ENCODE results near the gene TPM1. TPM values are rescaled to one million over a fixed set of nuclear protein-coding genes. Genes with fewer than 3 reads are reported as not detected.

The TPM1 gene
- total RNA-seq, 6 experiments from 2014 or later, result 1,264 to 1,620 (median 1,342) TPM

DNA sequence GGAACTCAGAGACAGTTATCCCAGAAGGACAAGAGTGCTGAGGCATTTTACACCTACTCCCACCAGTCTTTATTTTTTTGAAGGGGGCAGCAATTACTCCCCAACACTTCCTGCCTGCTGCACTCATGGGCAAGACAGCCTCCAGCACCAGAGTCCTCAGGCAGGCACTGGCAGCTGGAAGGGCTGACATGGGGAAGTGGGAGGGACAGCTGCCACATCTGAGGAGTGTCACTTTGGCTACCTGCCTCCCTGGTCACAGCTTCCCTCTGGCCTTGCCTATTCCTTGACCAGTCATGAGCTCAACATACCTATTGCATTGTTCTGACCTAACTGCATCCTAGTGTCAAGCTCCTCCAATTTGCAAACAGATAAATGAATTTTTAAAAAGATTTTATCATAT lies 68.9 kb downstream of the TPM1 start:
- TF ChIP-seq, protein P1, sequence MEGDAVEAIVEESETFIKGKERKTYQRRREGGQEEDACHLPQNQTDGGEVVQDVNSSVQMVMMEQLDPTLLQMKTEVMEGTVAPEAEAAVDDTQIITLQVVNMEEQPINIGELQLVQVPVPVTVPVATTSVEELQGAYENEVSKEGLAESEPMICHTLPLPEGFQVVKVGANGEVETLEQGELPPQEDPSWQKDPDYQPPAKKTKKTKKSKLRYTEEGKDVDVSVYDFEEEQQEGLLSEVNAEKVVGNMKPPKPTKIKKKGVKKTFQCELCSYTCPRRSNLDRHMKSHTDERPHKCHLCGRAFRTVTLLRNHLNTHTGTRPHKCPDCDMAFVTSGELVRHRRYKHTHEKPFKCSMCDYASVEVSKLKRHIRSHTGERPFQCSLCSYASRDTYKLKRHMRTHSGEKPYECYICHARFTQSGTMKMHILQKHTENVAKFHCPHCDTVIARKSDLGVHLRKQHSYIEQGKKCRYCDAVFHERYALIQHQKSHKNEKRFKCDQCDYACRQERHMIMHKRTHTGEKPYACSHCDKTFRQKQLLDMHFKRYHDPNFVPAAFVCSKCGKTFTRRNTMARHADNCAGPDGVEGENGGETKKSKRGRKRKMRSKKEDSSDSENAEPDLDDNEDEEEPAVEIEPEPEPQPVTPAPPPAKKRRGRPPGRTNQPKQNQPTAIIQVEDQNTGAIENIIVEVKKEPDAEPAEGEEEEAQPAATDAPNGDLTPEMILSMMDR (IDR thresholded peaks at IDR 0.05), result no peak
- H3K4me1 Mint-ChIP-seq (ENCODE audit: low read depth), result peaks cover 87% of the 10 kb centered on the region
- peaks cover 11% of the 10 kb centered on the region for H3K9me3 Mint-ChIP-seq
- H3K36me3 Mint-ChIP-seq (ENCODE audit: low read depth), result peaks cover 19% of the 10 kb centered on the region
- peaks cover 3% of the 10 kb centered on the region; the same call in 1 of the 2 replicates for H3K27me3 Mint-ChIP-seq (ENCODE audit: insufficient read depth)
- DNase-seq, result no peak
- no peak overlapping the region for H3K27ac Mint-ChIP-seq
- no peak overlapping the region for H3K4me3 Mint-ChIP-seq

DNA sequence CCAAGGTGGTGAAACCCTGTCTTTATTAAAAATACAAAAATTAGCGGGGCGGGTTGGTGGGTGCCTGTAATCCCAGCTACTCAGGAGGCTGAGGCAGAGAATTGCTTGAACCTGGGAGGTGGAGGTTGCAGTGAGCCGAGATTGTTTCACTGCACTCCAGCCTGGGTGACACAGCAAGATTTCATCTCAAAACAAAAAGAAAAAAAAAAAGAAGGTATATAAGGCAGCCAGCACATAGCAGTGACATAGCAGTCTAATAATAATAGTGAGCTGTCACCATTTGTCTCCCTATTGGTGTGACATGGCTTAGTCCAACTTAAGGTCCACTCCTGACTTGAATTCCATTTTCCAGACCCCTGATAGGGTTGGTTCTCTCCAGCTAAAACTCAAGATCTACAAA lies 70.3 kb downstream of the TPM1 start:
- peaks cover 75% of the 10 kb centered on the region for H3K4me1 Mint-ChIP-seq (ENCODE audit: low read depth)
- no peak overlapping the region for H3K4me3 Mint-ChIP-seq
- peak overlapping the region; percentile 3 for H3K27ac Mint-ChIP-seq
- DNase-seq, result no peak
- peaks cover 3% of the 10 kb centered on the region; the same call in 1 of the 2 replicates for H3K27me3 Mint-ChIP-seq (ENCODE audit: insufficient read depth)
- H3K9me3 Mint-ChIP-seq, result peaks cover 11% of the 10 kb centered on the region
- H3K36me3 Mint-ChIP-seq (ENCODE audit: low read depth), result peaks cover 19% of the 10 kb centered on the region
- TF ChIP-seq, protein P1 (IDR thresholded peaks at IDR 0.05), result no peak

DNA sequence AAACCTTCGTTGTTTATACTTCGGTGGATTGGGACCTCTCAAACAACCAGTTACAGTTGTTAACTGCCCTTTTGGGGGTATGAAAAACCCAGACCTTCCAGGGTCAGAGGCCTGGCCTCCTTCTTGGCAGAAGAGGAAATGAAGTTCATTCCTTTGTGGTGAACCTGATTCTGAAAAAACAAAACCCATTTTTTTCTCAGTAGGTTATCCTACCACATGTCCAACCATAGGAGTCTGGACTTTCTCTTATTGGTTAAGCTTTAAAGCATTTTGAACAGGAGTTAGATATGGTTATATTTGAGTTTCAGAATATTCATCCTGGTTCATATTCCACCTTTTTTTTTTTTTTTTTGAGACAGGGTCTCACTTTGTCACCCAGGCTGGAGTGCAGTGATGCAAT lies 71.9 kb downstream of the TPM1 start:
- Mint-ChIP-seq H3K27ac (0 out of 2 replicates have a peak overlapping the region, but pooled peaks have one; percentile 16), H3K36me3 (ENCODE audit: low read depth) (peaks cover 18% of the 10 kb centered on the region), H3K27me3 (ENCODE audit: insufficient read depth) (peaks cover 3% of the 10 kb centered on the region; the same call in 1 of the 2 replicates), H3K4me3 (no peak overlapping the region), H3K9me3 (peaks cover 13% of the 10 kb centered on the region), H3K4me1 (ENCODE audit: low read depth) (peaks cover 61% of the 10 kb centered on the region)
- DNase-seq, result no peak
- TF ChIP-seq, protein P1 (IDR thresholded peaks at IDR 0.05), result no peak

Other genes starting within 250 kb of the TPM1 start
- gene LACTB, start 79.1 kb downstream of the TPM1 start, total RNA-seq (2021; fragmentation: NEBNext Ultra II Directional; extraction: Animal tissue kit (Norgen Biotek cat#: 25700)), result 10 to 100 TPM; 37.5 to 47.6 (median 45.7) TPM
- 100 to 1,000 TPM; 422 to 573 (median 537) TPM for gene RPS27L, start 114.7 kb downstream of the TPM1 start, total RNA-seq (2021; fragmentation: NEBNext Ultra II Directional; extraction: Animal tissue kit (Norgen Biotek cat#: 25700))
- gene RAB8B, start 146.9 kb downstream of the TPM1 start, total RNA-seq (2021; fragmentation: NEBNext Ultra II Directional; extraction: Animal tissue kit (Norgen Biotek cat#: 25700)), result 10 to 100 TPM; 24.7 to 38.4 (median 33.2) TPM
- gene APH1B, start 234.9 kb downstream of the TPM1 start, total RNA-seq (2021; fragmentation: NEBNext Ultra II Directional; extraction: Animal tissue kit (Norgen Biotek cat#: 25700)), result 10 to 100 TPM; 23.7 to 38.7 (median 33.6) TPM